Endodermal cell (in vitro differentiated cells): ENCODE data around the gene FOXC2. TPM values are rescaled to one million over a fixed set of nuclear protein-coding genes. Genes with fewer than 3 reads are reported as not detected.

Experiments used
- DNase-seq: peaks from one replicate; pipeline ENCODE4 v3.0.0-alpha.2; 2017
- H3K27ac ChIP-seq: 2 replicates; pipeline ENCODE4 v1.5.1; 2013; ENCODE audit warnings: mild to moderate bottlenecking, low read depth, low read length, moderate library complexity
- H3K27me3 ChIP-seq: 2 replicates; pipeline ENCODE4 v1.6.1; 2013; ENCODE audit warnings: mild to moderate bottlenecking, low read length, moderate library complexity; ENCODE audit not compliant: insufficient read depth, control insufficient read depth, poor library complexity, severe bottlenecking
- H3K36me3 ChIP-seq: 2 replicates; pipeline ENCODE4 v1.7.0; 2013; ENCODE audit warnings: mild to moderate bottlenecking, low read length, moderate library complexity; ENCODE audit not compliant: control insufficient read depth, insufficient read depth
- H3K4me1 ChIP-seq: one replicate; pipeline ENCODE4 v1.7.0; 2013; ENCODE audit warnings: low read length; ENCODE audit not compliant: control insufficient read depth, insufficient read depth
- H3K4me3 ChIP-seq: 2 replicates; pipeline ENCODE4 v1.5.1; 2013; ENCODE audit warnings: mild to moderate bottlenecking, low read length, moderate library complexity
- H3K9ac ChIP-seq: 2 replicates; pipeline ENCODE4 v1.6.1; 2013; ENCODE audit warnings: mild to moderate bottlenecking, low read length, moderate library complexity; ENCODE audit not compliant: poor library complexity, severe bottlenecking; ENCODE audit errors: extremely low read depth
- H3K9me3 ChIP-seq: 2 replicates; pipeline ENCODE4 v1.6.1; 2013; ENCODE audit warnings: mild to moderate bottlenecking, low read length, moderate library complexity; ENCODE audit not compliant: control insufficient read depth
- H3K27ac Mint-ChIP-seq: 2 replicates; pipeline ENCODE4 v1.8.0; 2020; ENCODE audit warnings: mixed read lengths
- H3K27me3 Mint-ChIP-seq: 2 replicates; pipeline ENCODE4 v1.8.0; 2021; ENCODE audit warnings: mild to moderate bottlenecking, mixed read lengths; ENCODE audit not compliant: insufficient read depth
- H3K36me3 Mint-ChIP-seq: 2 replicates; pipeline ENCODE4 v1.8.0; 2020; ENCODE audit warnings: low read depth, mixed read lengths
- H3K4me1 Mint-ChIP-seq: 2 replicates; pipeline ENCODE4 v1.8.0; 2020; ENCODE audit warnings: mixed read lengths
- H3K4me3 Mint-ChIP-seq: 2 replicates; pipeline ENCODE4 v1.8.0; 2020; ENCODE audit warnings: mild to moderate bottlenecking, moderate library complexity, mixed read lengths
- H3K9me3 Mint-ChIP-seq: 2 replicates; pipeline ENCODE4 v1.8.0; 2020; ENCODE audit warnings: mild to moderate bottlenecking, mixed read lengths
- WGBS, 2 experiments: methylation state at CpG; one replicate each; pipeline versions ENCODE4 v1.1.5 to v1.1.7; 2013; ENCODE audit warnings: missing lambda C conversion rate in 2 of 2, mixed read lengths in 1 of 2; ENCODE audit not compliant: insufficient coverage in 1 of 2, insufficient read length in 1 of 2; 5-methylcytosine and 5-hydroxymethylcytosine counted together
- total RNA-seq, 2 donors: library from RNA; stranded (reverse); fragmentation: NEBNext Ultra II Directional in 1 of 2; extraction: Animal tissue kit (Norgen Biotek cat#: 25700) in 1 of 2; gene quantifications; 2 replicates in 1 of 2; 3 replicates in 1 of 2; pipeline ENCODE4 v1.2.1, GENCODE V29; 2021
- TF ChIP-seq, protein P1 (sequence below): fragments of 200-600 bp; sonication (generic); conservative IDR thresholded peaks from 2 replicates; pipeline ENCODE4 v1.5.0; 2021; ENCODE audit warnings: antibody characterized with exemption, mild to moderate bottlenecking

FOXC2 gene
- total RNA-seq, 2 donors from 2014 or later = 0.20 TPM; not detected in 1

DNA sequence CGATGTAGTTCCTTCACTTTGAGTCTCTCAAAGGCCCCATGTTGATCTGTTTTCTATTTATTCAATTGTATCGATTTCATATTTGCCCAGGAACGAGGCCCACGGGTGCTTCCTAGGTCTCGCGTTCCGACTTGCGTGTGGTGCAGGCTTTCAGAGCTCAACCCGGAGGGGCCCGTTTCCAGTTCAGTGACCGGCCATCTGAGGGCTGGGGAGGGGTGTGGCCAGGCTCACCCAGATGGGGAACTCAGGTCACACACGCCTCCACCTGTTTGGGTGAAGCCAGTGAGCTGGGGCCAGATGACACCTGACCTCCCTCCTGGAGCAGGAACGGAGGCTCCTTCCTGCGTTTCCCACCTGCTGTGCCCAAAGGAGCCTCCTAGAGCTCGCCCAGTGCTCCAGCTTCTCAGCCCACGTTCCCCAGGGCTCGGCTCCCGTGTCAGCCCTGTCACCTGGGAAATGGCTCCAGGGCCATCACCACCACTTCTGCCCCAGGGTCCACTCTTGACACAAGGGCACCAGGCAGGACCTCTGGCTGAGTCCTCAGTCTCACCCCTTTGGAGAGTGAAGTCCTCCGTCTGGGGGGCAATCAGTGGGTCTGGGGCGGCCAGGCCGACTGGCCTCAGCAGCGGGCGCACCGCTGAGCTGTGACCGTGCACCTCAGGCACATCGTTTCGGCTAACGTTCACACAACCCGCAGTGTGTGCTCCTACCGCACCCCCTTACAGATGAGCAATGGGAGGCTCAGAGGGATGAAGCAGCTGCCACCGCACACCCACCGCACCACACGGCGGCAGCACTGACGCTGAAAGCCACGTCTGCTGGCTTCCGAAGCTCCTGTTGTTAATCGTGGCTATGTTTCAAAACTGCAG is 38.3 kb upstream of the FOXC2 start:
- peaks cover 1% of the 10 kb centered on the region for H3K36me3 Mint-ChIP-seq

DNA sequence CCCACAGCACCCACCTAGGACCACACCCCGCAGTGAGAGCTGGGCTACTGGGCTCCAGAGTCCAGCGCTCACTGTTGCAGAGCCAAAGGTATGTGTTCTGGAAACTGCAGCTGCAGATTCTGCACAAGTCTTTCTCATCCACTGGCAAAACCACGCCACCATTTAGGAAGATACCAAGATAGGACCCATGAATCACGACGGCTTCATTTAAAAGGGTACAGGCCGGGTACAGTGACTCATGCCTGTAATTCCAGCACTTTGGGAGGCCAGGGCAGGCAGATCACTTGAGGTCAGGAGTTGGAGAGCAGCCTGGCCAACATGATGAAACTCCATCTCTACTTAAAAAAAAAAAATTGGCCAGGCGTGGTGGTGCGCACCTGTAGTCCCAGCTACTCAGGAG is 37.5 kb upstream of the FOXC2 start:
- Histone ChIP-seq H3K27me3 (no peaks in the 10 kb centered on the region), H3K36me3 (no peaks in the 10 kb centered on the region), H3K27ac (no peak overlapping the region), H3K9ac (no peak overlapping the region), H3K4me3 (no peak overlapping the region), H3K9me3 (no peaks in the 10 kb centered on the region), H3K4me1 (no peaks in the 10 kb centered on the region)
- Mint-ChIP-seq H3K9me3 (no peaks in the 10 kb centered on the region), H3K36me3 (peaks cover 1% of the 10 kb centered on the region), H3K27me3 (peaks cover 1% of the 10 kb centered on the region), H3K4me3 (no peak overlapping the region), H3K4me1 (no peaks in the 10 kb centered on the region), H3K27ac (no peak overlapping the region)
- TF ChIP-seq, protein P1, sequence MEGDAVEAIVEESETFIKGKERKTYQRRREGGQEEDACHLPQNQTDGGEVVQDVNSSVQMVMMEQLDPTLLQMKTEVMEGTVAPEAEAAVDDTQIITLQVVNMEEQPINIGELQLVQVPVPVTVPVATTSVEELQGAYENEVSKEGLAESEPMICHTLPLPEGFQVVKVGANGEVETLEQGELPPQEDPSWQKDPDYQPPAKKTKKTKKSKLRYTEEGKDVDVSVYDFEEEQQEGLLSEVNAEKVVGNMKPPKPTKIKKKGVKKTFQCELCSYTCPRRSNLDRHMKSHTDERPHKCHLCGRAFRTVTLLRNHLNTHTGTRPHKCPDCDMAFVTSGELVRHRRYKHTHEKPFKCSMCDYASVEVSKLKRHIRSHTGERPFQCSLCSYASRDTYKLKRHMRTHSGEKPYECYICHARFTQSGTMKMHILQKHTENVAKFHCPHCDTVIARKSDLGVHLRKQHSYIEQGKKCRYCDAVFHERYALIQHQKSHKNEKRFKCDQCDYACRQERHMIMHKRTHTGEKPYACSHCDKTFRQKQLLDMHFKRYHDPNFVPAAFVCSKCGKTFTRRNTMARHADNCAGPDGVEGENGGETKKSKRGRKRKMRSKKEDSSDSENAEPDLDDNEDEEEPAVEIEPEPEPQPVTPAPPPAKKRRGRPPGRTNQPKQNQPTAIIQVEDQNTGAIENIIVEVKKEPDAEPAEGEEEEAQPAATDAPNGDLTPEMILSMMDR = no peak
- WGBS, 2 experiments = 84 to 96% methylated on average over 7 to 8 of the region's 8 CpGs
- no peak for DNase-seq

More for the DNA sequence above, 38.3 kb upstream of the FOXC2 start:
- no peak overlapping the region for H3K4me3 Mint-ChIP-seq
- Histone ChIP-seq H3K27me3 (no peaks in the 10 kb centered on the region), H3K27ac (no peak overlapping the region), H3K4me3 (no peak overlapping the region), H3K4me1 (no peaks in the 10 kb centered on the region), H3K9ac (no peak overlapping the region), H3K9me3 (no peaks in the 10 kb centered on the region), H3K36me3 (no peaks in the 10 kb centered on the region)
- H3K27me3 Mint-ChIP-seq = peaks cover 1% of the 10 kb centered on the region
- WGBS, 2 experiments = 94 to 95% methylated on average over 29 to 38 of the region's 38 CpGs
- no peaks in the 10 kb centered on the region for H3K4me1 Mint-ChIP-seq
- TF ChIP-seq, protein P1 = peak; percentile 31
- H3K27ac Mint-ChIP-seq = no peak overlapping the region
- no peaks in the 10 kb centered on the region for H3K9me3 Mint-ChIP-seq
- peak; percentile 49 for DNase-seq

DNA sequence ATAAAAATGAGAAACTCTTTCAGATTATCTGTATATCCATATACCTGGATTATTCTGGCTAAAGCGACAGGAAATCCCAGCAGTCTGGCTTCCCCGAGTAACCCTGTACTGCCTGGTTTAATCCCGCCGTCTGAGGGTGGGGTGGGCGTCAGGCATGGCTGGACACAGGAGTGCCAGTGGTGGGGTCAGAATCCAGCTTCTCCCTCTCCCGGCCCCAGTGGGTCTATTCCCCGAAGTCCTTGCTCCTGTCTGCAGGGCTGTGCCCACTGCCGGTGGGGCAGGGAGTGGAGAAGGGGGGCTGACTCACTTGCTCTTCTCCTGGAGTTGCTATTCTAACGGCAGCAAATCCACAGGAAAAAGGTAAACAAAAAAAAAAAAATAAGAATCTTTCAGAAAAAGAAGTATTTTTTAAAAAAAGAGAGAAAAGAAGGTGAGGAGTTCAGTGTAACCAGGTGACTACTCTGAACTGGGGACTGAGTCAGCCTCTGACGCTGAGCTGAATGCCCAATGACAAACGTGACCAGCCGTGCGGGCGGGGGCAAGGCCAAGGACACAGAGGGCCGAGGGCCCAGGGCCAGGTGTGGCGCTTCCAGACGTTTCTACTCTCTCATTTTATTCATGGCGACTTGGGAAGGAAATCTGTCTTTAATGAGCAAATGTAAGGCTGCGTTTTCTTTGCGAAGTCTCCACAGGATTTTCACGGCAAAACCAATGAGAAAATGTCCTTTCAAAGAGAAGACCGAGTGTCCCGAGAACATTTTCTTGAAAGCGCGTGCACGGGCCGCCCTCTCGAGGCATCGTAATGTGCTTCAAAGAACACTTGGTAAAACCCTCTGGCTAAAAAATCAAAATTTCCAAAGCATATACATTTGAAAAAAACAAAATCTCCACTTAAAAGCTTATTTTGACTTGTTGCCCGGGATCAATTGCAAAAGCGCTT is 36.1 kb upstream of the FOXC2 start:
- Histone ChIP-seq H3K4me1 (no peaks in the 10 kb centered on the region), H3K27ac (no peak overlapping the region), H3K9ac (no peak overlapping the region), H3K9me3 (no peaks in the 10 kb centered on the region), H3K27me3 (no peaks in the 10 kb centered on the region), H3K4me3 (no peak overlapping the region), H3K36me3 (no peaks in the 10 kb centered on the region)
- WGBS, 2 experiments = 92 to 95% methylated on average over 26 to 31 of the region's 31 CpGs
- H3K9me3 Mint-ChIP-seq = no peaks in the 10 kb centered on the region
- H3K4me1 Mint-ChIP-seq = no peaks in the 10 kb centered on the region
- TF ChIP-seq, protein P1 = no peak
- H3K27ac Mint-ChIP-seq = no peak overlapping the region
- peak; percentile 36 for DNase-seq
- no peak overlapping the region for H3K4me3 Mint-ChIP-seq
- peaks cover 1% of the 10 kb centered on the region for H3K36me3 Mint-ChIP-seq
- peaks cover under 1% of the 10 kb centered on the region for H3K27me3 Mint-ChIP-seq
